HCT116 (cell line): ENCODE data around the gene BAHCC1.

Experiments used
- CBX3 ChIP-seq: IDR thresholded peaks from 2 replicates; pipeline ENCODE4 v1.6.1; 2012; ENCODE audit warnings: low read depth
- EGR1 ChIP-seq: IDR thresholded peaks from 2 replicates; pipeline ENCODE4 v1.6.1; 2012; ENCODE audit warnings: low read depth
- EZH2 ChIP-seq: fragments of 200-600 bp; sonication (generic); IDR thresholded peaks from 2 replicates; pipeline ENCODE4 v1.6.1; 2017; ENCODE audit warnings: antibody characterized with exemption, mixed run types
- EZH2phosphoT487 ChIP-seq: fragments of 200-600 bp; IDR thresholded peaks from 2 replicates; pipeline ENCODE4 v1.6.1; 2018; ENCODE audit warnings: antibody characterized with exemption, borderline replicate concordance
- POLR2A ChIP-seq: IDR thresholded peaks from 2 replicates; pipeline ENCODE4 v1.7.0; 2011; ENCODE audit warnings: borderline replicate concordance; ENCODE audit not compliant: insufficient read depth, insufficient read length; ENCODE audit errors: extremely low read depth
- POLR2AphosphoS5 ChIP-seq: IDR thresholded peaks from 2 replicates; pipeline ENCODE4 v1.6.1; 2011; ENCODE audit warnings: mild to moderate bottlenecking, low read depth, low read length, moderate library complexity
- SIN3A ChIP-seq: IDR thresholded peaks from 2 replicates; pipeline ENCODE4 v1.6.1; 2012; ENCODE audit warnings: low read depth
- SP1 ChIP-seq: IDR thresholded peaks from 2 replicates; pipeline ENCODE4 v1.6.1; 2012; ENCODE audit warnings: low read depth
- TF ChIP-seq, protein P1 (sequence below), 3 experiments: fragments of 200-600 bp in 1 of 3; sonication (generic) in 1 of 3; IDR thresholded peaks in 2 of 3; conservative IDR thresholded peaks in 1 of 3; 2 replicates each; pipeline ENCODE4 v1.5.1; 2012 to 2017; ENCODE audit warnings: low read depth in 2 of 3, low read length in 2 of 3, antibody characterized with exemption in 1 of 3, borderline replicate concordance in 1 of 3, control low read depth in 1 of 3, mild to moderate bottlenecking in 1 of 3, mixed read lengths in 1 of 3, mixed run types in 1 of 3, moderate library complexity in 1 of 3; ENCODE audit not compliant: insufficient read depth in 1 of 3
- TF ChIP-seq, protein P2 (sequence below): IDR thresholded peaks from 2 replicates; pipeline ENCODE4 v1.6.1; 2012; ENCODE audit warnings: low read depth
- TF ChIP-seq, protein P3 (sequence below): IDR thresholded peaks from 2 replicates; pipeline ENCODE4 v1.6.1; 2012

DNA sequence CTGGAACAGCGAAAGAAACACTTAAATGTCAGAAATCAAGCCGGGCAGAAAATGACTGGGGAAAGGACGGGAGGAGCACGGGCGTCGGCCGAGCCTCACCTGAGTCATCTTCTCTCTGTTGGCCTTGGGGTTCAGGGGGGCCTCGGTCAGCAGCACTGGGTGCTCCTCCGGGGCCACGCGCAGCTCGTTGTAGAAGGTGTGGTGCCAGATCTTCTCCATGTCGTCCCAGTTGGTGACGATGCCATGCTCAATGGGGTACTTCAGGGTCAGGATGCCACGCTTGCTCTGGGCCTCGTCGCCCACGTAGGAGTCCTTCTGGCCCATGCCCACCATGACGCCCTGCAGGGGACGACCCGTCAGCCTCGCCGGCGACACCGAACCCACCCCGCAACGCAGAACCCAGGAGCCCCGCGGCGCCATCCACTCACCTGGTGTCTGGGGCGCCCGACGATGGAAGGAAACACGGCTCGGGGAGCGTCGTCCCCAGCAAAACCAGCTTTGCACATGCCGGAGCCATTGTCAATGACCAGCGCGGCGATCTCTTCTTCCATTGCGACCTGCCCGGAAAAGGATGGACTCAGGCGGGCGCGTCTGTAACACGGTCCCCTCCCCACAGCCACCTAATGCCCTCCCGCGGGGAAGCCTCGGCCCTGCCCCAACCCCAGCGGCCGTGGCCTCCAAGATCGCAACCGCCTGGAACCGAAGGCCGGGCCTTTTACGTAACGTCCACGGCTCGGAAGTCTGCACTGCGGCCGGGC lies 116.7 kb downstream of the BAHCC1 start:
- TF ChIP-seq CBX3 (no peak), EGR1 (no peak), SP1 (no peak), POLR2AphosphoS5 (peak; percentile 81), POLR2A (no peak), EZH2 (no peak), EZH2phosphoT487 (no peak), SIN3A (no peak)
- TF ChIP-seq, protein P1, sequence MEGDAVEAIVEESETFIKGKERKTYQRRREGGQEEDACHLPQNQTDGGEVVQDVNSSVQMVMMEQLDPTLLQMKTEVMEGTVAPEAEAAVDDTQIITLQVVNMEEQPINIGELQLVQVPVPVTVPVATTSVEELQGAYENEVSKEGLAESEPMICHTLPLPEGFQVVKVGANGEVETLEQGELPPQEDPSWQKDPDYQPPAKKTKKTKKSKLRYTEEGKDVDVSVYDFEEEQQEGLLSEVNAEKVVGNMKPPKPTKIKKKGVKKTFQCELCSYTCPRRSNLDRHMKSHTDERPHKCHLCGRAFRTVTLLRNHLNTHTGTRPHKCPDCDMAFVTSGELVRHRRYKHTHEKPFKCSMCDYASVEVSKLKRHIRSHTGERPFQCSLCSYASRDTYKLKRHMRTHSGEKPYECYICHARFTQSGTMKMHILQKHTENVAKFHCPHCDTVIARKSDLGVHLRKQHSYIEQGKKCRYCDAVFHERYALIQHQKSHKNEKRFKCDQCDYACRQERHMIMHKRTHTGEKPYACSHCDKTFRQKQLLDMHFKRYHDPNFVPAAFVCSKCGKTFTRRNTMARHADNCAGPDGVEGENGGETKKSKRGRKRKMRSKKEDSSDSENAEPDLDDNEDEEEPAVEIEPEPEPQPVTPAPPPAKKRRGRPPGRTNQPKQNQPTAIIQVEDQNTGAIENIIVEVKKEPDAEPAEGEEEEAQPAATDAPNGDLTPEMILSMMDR (IDR thresholded peaks at IDR 0.05 in 2 of 3, conservative IDR thresholded peaks at IDR 0.05 in 1 of 3; ENCODE audit: borderline replicate concordance in 1 of 3, insufficient read depth in 1 of 3, low read depth in 2 of 3, low read length in 2 of 3): no peak
- TF ChIP-seq, protein P2, sequence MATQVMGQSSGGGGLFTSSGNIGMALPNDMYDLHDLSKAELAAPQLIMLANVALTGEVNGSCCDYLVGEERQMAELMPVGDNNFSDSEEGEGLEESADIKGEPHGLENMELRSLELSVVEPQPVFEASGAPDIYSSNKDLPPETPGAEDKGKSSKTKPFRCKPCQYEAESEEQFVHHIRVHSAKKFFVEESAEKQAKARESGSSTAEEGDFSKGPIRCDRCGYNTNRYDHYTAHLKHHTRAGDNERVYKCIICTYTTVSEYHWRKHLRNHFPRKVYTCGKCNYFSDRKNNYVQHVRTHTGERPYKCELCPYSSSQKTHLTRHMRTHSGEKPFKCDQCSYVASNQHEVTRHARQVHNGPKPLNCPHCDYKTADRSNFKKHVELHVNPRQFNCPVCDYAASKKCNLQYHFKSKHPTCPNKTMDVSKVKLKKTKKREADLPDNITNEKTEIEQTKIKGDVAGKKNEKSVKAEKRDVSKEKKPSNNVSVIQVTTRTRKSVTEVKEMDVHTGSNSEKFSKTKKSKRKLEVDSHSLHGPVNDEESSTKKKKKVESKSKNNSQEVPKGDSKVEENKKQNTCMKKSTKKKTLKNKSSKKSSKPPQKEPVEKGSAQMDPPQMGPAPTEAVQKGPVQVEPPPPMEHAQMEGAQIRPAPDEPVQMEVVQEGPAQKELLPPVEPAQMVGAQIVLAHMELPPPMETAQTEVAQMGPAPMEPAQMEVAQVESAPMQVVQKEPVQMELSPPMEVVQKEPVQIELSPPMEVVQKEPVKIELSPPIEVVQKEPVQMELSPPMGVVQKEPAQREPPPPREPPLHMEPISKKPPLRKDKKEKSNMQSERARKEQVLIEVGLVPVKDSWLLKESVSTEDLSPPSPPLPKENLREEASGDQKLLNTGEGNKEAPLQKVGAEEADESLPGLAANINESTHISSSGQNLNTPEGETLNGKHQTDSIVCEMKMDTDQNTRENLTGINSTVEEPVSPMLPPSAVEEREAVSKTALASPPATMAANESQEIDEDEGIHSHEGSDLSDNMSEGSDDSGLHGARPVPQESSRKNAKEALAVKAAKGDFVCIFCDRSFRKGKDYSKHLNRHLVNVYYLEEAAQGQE: no peak
- TF ChIP-seq, protein P3, sequence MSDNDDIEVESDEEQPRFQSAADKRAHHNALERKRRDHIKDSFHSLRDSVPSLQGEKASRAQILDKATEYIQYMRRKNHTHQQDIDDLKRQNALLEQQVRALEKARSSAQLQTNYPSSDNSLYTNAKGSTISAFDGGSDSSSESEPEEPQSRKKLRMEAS: no peak
